Ovary (tissue), 3 donors: ENCODE results near the gene TRIM39.

Experiments used
- CTCF ChIP-seq, 3 donors: fragments of 450-650 bp in 2 of 3; fragments of 200-600 bp in 1 of 3; IDR thresholded peaks; one replicate each; pipeline versions ENCODE4 v1.5.1 to v1.8.0; 2016 to 2022; ENCODE audit warnings: antibody characterized with exemption in 3 of 3, mild to moderate bottlenecking in 1 of 3
- EP300 ChIP-seq: sonication (generic); formaldehyde crosslinking; IDR thresholded peaks from one replicate; pipeline ENCODE4 v1.6.1; 2017; ENCODE audit warnings: antibody characterized with exemption
- POLR2A ChIP-seq: fragments of 450-650 bp; IDR thresholded peaks from one replicate; pipeline ENCODE4 v1.6.1; 2017; ENCODE audit warnings: antibody characterized with exemption, mild to moderate bottlenecking, moderate library complexity
- donor health status: DM: no; HTN: no; CAD: no.

GRCh38 chr6:30360139-30360538, 33.4 kb downstream of the TRIM39 start:
- TF ChIP-seq CTCF (IDR thresholded peaks at IDR 0.05) (no peak), POLR2A (no peak), EP300 (no peak)
